Heart left ventricle (tissue), 13 donors: ENCODE measurements around the gene MSANTD1.

ENCODE experiments used
- CTCF ChIP-seq, 12 donors: fragments of 200-600 bp; sonication (generic) in 4 of 12; IDR thresholded peaks; one replicate each; pipeline versions ENCODE4 v1.5.0 to v1.8.0; 2018 to 2022; ENCODE audit warnings: antibody characterized with exemption in 12 of 12, mild to moderate bottlenecking in 5 of 12
- POLR2A ChIP-seq, 2 donors: fragments of 450-650 bp; IDR thresholded peaks; one replicate each; pipeline ENCODE4 v1.6.1; 2017; ENCODE audit warnings: antibody characterized with exemption in 2 of 2, mild to moderate bottlenecking in 2 of 2, moderate library complexity in 2 of 2
- donor health status: ischemic (EF 13 %, LVEDD 7.1; RV severe dilation, severe dysfunction).
- donor health status: DM: no; HTN: yes; CAD: no.
- donor health status: DM: no; HTN: no; CAD: no.
- donor health status: ischemic (EF 25% LVEDD 6.9; RV normal size, moderate dysfunction).
- donor health status: ischemic (EF 25% LVEDD 5.7; RV mildly dilated, moderate dysfunction).
- donor health status: ischemic (EF 35%, LVEDD 5.7; RV mildly dilated, moderate dysfunction).
- donor health status: nonischemic (EF 11% LVEDD 7.7; RV severe dilation, severe dysfunction).
- donor health status: DM: yes; HTN: yes; CAD: no.
- donor health status: PGD.
- donor health status: ischemic (EF 29% LVEDD 5.4; RV normal size, mild dysfunction).
- donor health status: nonischemic (EF 23%, LVEDD 6.1; RV moderate dilation, normal function).

- no peak for TF ChIP-seq POLR2A (IDR thresholded peaks at IDR 0.05)
- no peak for TF ChIP-seq CTCF (IDR thresholded peaks at IDR 0.05)
Measured at GRCh38 chr4:3286335-3287175, 37.6 kb downstream of the MSANTD1 start.
